GM23248 (cell line): ENCODE results near the gene ENTPD7.

ENCODE experiments used
- EZH2 ChIP-seq: fragments of 200-600 bp; sonication (generic); IDR thresholded peaks from 2 replicates; pipeline ENCODE4 v1.6.1; 2018; ENCODE audit warnings: antibody characterized with exemption, mild to moderate bottlenecking; ENCODE audit not compliant: insufficient read depth, poor library complexity, severe bottlenecking
- EZH2phosphoT487 ChIP-seq: fragments of 200-600 bp; sonication (generic); IDR thresholded peaks from 2 replicates; pipeline ENCODE4 v1.6.1; 2018; ENCODE audit warnings: antibody characterized with exemption, moderate library complexity, mild to moderate bottlenecking, low read depth; ENCODE audit not compliant: insufficient read depth

- no peak for TF ChIP-seq EZH2
- no peak for TF ChIP-seq EZH2phosphoT487
Measured at GRCh38 chr10:99695761-99696160, 36.5 kb downstream of the ENTPD7 start.
